Right cardiac atrium (tissue), 5 donors: ENCODE data around the gene VMP1. TPM values are rescaled to one million over a fixed set of nuclear protein-coding genes. Genes with fewer than 3 reads are reported as not detected.
"Not testable (repeated sequence)": the region's sequence is repeated elsewhere in the genome, so short reads cannot be mapped to it uniquely, and the experiment has no call there.

Experiments used
- ATAC-seq, 2 donors: fragments of 200-7000 bp; cut with Tn5 transposase; one replicate each; pipeline versions ENCODE4 v1.8.0 to v1.9.1; 2020; ENCODE audit warnings: moderate library complexity in 2 of 2, mild to moderate bottlenecking in 1 of 2
- DNase-seq, 3 donors: peaks; one replicate each; pipeline ENCODE4 v3.0.0-alpha.2; 2020
- H3K27ac ChIP-seq: one replicate; pipeline ENCODE4 v1.5.1; 2013; ENCODE audit warnings: mild to moderate bottlenecking, low read length, control low read depth, moderate library complexity
- H3K27me3 ChIP-seq: one replicate; pipeline ENCODE4 v1.6.1; 2013; ENCODE audit not compliant: control insufficient read depth, insufficient read depth
- H3K4me1 ChIP-seq: one replicate; pipeline ENCODE4 v1.6.1; 2013; ENCODE audit warnings: low read length; ENCODE audit not compliant: control insufficient read depth, insufficient read depth
- H3K4me3 ChIP-seq: one replicate; pipeline ENCODE4 v1.5.1; 2013; ENCODE audit warnings: low read length, control low read depth
- H3K9me3 ChIP-seq: one replicate; pipeline ENCODE4 v1.6.1; 2013; ENCODE audit warnings: low read length; ENCODE audit not compliant: control insufficient read depth
- WGBS: extraction: QIAGEN DNeasy Blood & Tissue Kit; methylation state at CpG from one replicate; pipeline ENCODE4 v1.1.7; 2013; 5-methylcytosine and 5-hydroxymethylcytosine counted together
- intact Hi-C, 4 donors: fragments of 100-400 bp; cut with DNase I; formaldehyde crosslinking; loops; one replicate each; pipeline versions ENCODE4 v1.11.0 to v1.14.0; 2022 to 2023
- polyA plus RNA-seq: library from polyadenylated mRNA; stranded (reverse); fragments of 200-250 nt; gene quantifications from one replicate; pipeline ENCODE4 v1.2.3, GENCODE V29; 2013
- total RNA-seq, 4 donors: library from RNA; stranded (reverse); fragmentation: NEBNext Ultra II Directional; extraction: Animal tissue kit (Norgen Biotek cat#: 25700); gene quantifications; one replicate each; pipeline ENCODE4 v1.2.1, GENCODE V29; 2021
- donor health status: healthy with polysubstance abuse.
- donor health status: DM: no; HTN: yes; CAD: no.
- donor health status: DM: no; HTN: no; CAD: no.
- donor health status: DM: no; HTN: yes; CAD: no; lungs with severe emphysema.
- donor health status: DM: yes; HTN: yes; CAD: no.

VMP1 gene
- total and polyA plus RNA-seq, 5 donors, result 60.7 to 106 (median 68.3) TPM

DNA sequence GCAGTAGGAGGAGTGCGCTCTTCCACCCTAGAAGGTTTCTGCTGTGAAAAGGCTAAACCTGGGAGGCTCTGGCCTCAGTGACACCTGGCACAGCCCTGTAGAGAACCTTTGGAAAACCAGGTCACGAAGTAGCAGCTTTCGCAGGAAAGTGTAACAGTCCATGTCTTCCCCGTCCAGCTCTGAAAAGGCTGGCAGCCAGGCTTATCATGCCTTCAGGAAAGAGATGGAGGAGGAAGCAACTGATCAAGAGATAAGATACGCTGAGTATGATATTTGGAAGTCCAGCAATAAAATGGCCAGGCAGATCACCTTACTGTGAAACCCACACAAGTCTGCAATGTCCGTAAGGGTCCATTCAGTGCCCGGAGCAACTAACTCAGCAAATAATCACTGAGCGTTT lies 163.0 kb downstream of the VMP1 start:
- no peaks in the 10 kb centered on the region for H3K4me1 ChIP-seq
- no peaks in the 10 kb centered on the region for H3K27me3 ChIP-seq
- no peak overlapping the region for H3K27ac ChIP-seq
- 83% methylated on average over 8 of the region's 8 CpGs for WGBS
- ATAC-seq (no peak), DNase-seq (no peak)
- no peak overlapping the region for H3K4me3 ChIP-seq
- H3K9me3 ChIP-seq, result no peaks in the 10 kb centered on the region
- intact Hi-C loops, result no loop called here

- no peak for ATAC-seq
- intact Hi-C loops, result no loop called here
- Histone ChIP-seq H3K27me3 (no peaks in the 10 kb centered on the region), H3K4me3 (no peak overlapping the region), H3K9me3 (no peaks in the 10 kb centered on the region), H3K4me1 (no peaks in the 10 kb centered on the region), H3K27ac (no peak overlapping the region)
- DNase-seq, result no peak
These were observed 164.9 kb downstream of the VMP1 start for GRCh38 chr17:59872351-59872750.

GRCh38 chr17:59873414-59873813 lies 166.0 kb downstream of the VMP1 start:
- intact Hi-C loops, H3K27ac ChIP-seq, DNase-seq, H3K4me1 ChIP-seq, ATAC-seq, H3K4me3 ChIP-seq, H3K27me3 ChIP-seq, H3K9me3 ChIP-seq: not testable (repeated sequence)
- 98% methylated on average over 8 of the region's 8 CpGs for WGBS

- intact Hi-C loops, result no loop called here
- Histone ChIP-seq H3K4me1 (no peaks in the 10 kb centered on the region), H3K9me3 (no peaks in the 10 kb centered on the region), H3K4me3 (no peak overlapping the region), H3K27ac (no peak overlapping the region), H3K27me3 (no peaks in the 10 kb centered on the region)
- no peak for DNase-seq
- ATAC-seq, result no peak
- WGBS, result 86% methylated on average over 2 of the region's 2 CpGs
These were observed 166.9 kb downstream of the VMP1 start for GRCh38 chr17:59874376-59874775.

GRCh38 chr17:59876107-59876506 lies 168.7 kb downstream of the VMP1 start:
- Histone ChIP-seq H3K27ac (no peak overlapping the region), H3K4me1 (no peaks in the 10 kb centered on the region), H3K9me3 (no peaks in the 10 kb centered on the region), H3K4me3 (no peak overlapping the region), H3K27me3 (no peaks in the 10 kb centered on the region)
- ATAC-seq, result no peak
- WGBS, result 91% methylated on average over 3 of the region's 3 CpGs
- no peak for DNase-seq
- intact Hi-C loops, result no loop called here

- 88% methylated on average over 5 of the region's 5 CpGs for WGBS
- no peak for DNase-seq
- Histone ChIP-seq H3K27me3 (no peaks in the 10 kb centered on the region), H3K9me3 (no peaks in the 10 kb centered on the region), H3K4me1 (no peaks in the 10 kb centered on the region), H3K4me3 (no peak overlapping the region), H3K27ac (no peak overlapping the region)
- no peak for ATAC-seq
- intact Hi-C loops, result no loop called here
These were observed 170.5 kb downstream of the VMP1 start for GRCh38 chr17:59877965-59878364.

GRCh38 chr17:59878624-59879023 lies 171.2 kb downstream of the VMP1 start:
- Histone ChIP-seq H3K27ac (no peak overlapping the region), H3K27me3 (no peaks in the 10 kb centered on the region), H3K9me3 (no peaks in the 10 kb centered on the region), H3K4me1 (no peaks in the 10 kb centered on the region), H3K4me3 (no peak overlapping the region)
- 88% methylated on average over 3 of the region's 3 CpGs for WGBS
- no peak for DNase-seq
- intact Hi-C loops, result no loop called here
- no peak for ATAC-seq

GRCh38 chr17:59884861-59885260 lies 177.4 kb downstream of the VMP1 start:
- no peaks in the 10 kb centered on the region for H3K4me1 ChIP-seq
- 94% methylated on average over 9 of the region's 9 CpGs for WGBS
- intact Hi-C loops, result no loop called here

DNA sequence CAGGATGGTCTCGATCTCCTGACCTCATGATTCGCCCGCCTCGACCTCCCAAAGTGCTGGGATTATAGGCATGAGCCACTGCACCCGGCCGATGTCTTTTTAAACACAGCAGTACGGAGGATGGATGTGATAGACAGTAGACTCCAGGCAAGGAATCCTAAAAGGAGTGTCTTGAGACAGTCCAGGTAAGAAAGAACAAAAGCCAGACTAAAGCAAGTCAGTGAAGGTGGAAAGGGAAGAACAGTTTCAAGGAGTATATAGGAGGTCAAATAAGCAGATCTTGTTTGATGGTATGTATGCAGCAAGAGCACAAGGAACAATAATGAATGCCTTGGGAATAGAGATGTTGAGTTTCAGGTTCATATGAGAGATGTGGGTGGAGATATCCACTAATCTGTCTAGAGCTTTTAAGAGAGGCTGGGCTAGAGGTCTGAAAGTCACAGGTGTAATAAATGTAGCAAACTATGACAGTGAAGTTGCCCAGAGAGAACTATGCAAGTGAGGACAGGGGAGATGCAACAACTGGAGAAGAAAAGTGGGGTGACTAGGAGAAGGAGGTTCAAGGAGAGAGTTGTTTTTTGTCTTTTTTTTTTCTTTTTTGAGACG lies 180.8 kb downstream of the VMP1 start:
- Histone ChIP-seq H3K27ac (no peak overlapping the region), H3K27me3 (no peaks in the 10 kb centered on the region), H3K4me1 (no peaks in the 10 kb centered on the region), H3K9me3 (no peaks in the 10 kb centered on the region), H3K4me3 (no peak overlapping the region)
- no peak for DNase-seq
- 97% methylated on average over 8 of the region's 8 CpGs for WGBS
- no peak for ATAC-seq
- intact Hi-C loops, result no loop called here

More at GRCh38 chr17:59884861-59885260, 177.4 kb downstream of the VMP1 start:
- H3K4me3 ChIP-seq, result no peak overlapping the region
- H3K27ac ChIP-seq, result no peak overlapping the region
- no peak for ATAC-seq
- no peak for DNase-seq
- H3K9me3 ChIP-seq, result no peaks in the 10 kb centered on the region
- H3K27me3 ChIP-seq, result no peaks in the 10 kb centered on the region

DNA sequence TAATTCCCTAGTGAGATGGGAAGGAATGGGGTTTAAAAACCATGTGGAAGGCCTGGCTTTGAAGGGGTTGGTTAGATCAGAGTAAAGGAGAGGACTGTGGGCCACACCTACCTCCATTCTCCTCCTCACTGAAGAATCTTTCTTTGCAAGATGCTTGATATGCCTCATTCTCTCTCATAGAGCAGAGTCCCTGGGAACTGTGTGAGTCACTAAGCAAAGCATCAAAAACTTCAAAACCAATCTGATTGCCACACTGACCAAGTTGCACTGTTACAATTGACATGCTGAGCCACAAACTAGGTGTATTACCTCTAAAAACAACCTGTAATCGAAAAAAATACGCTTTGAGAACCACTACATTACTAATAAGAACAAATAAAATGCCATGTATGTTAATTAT lies 183.3 kb downstream of the VMP1 start:
- H3K27ac ChIP-seq, result no peak overlapping the region
- 99% methylated on average over 2 of the region's 2 CpGs for WGBS
- intact Hi-C loops, result no loop called here

More for the DNA sequence above, 183.3 kb downstream of the VMP1 start:
- DNase-seq (no peak), ATAC-seq (no peak)
- Histone ChIP-seq H3K9me3 (no peaks in the 10 kb centered on the region), H3K4me3 (no peak overlapping the region), H3K4me1 (no peaks in the 10 kb centered on the region), H3K27me3 (no peaks in the 10 kb centered on the region)
